HG03175 (cell line): Measurements from ENCODE around the gene DGKI.
"Not testable (repeated sequence)": the region's sequence is repeated elsewhere in the genome, so short reads cannot be mapped to it uniquely, and the experiment has no call there.

Experiments used
- ATAC-seq: cut with Tn5 transposase; IDR thresholded peaks from one replicate; pipeline ENCODE4 v1.9.1; 2021; ENCODE audit warnings: mild to moderate bottlenecking, moderate library complexity; ENCODE audit not compliant: unreplicated experiment

DGKI gene

GRCh38 chr7:137836541-137836940 lies 10.2 kb downstream of the DGKI start:
- no peak for ATAC-seq

DNA sequence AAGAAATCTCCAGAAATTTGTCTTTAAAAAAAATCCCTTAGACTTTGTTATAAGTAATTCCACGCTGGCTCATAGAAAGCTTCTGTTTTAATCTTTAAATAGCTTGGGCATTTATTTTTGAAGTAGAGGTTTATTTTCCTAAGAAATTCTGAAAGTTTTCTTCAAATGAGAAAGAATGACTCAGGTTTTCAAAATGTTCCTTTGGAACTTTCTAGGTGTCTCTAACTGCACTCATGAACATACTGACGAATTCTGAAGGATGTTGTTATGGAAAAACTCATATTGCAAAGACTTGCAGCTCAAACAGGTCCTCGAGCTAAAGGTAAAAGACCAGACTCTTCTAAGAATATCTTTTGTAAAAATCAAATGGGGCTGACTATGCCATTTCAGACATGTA lies 10.7 kb downstream of the DGKI start:
- no peak for ATAC-seq

DNA sequence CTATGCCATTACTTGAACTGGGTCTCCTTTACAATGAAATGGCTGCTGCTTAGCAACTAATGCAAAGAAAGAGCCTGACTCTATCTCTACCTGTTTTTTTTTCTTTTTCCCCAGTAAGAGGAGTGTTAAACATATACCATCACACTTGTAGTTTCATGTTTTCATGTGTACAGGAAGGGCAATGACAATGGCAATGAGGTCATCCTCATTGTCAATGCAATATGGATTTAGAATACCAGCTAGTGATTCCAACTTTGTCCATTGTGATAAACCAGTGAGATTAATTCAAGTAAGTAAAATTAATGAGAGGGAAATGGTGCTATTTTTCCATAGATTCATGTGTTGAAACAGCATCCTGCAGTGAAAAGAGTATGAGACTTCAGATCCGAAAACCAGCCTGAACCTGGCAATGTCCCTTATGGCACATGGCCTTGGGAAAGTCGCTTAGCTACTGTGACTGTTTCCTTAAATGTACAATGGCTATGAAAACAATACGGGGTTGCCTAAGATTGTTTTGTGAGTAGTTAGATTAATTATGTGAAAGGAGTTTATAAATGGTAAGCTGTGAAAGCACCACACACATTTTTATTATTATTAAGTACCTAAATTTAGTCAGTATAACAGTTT lies 11.2 kb downstream of the DGKI start:
- ATAC-seq, result no peak

DNA sequence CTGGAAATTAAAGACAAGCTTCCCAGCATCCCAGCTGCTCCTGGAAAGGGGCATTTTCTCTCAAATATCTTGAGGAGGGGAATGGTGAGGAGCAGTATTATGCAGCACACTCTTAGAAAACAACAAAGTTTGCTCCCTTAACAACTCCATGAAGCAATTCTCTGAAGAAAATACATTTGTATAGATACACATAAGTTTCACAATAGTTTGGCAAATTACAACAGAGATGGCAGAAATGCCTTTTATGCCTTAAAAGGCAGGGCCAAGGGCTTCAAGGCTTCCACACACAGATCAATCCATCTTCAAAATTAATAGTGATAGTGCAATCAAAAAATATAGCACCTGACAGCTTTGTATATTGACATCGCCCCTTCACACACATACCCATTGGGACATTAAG lies 12.2 kb downstream of the DGKI start:
- no peak for ATAC-seq

- ATAC-seq, result not testable (repeated sequence)
Observed at GRCh38 chr7:137832990-137833389, 13.8 kb downstream of the DGKI start.

DNA sequence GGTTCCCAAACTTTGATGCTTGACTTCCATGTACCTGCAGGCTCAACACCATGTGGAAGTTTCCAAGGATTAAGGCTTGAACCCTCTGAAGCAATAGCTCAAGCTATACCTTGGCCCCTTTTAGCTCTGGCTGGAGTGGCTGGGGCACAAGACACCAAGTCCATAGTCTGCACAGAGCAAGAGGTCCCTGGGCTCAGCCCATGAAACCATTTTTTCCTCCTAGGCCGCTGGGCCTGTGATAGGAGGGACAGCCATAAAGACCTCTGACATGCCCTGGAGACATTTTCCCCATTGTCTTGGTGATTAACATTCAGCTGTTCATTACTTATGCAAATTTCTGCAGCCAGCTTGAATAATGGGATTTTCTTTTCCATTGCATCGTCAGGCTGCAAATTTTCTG lies 14.4 kb downstream of the DGKI start:
- no peak for ATAC-seq

DNA sequence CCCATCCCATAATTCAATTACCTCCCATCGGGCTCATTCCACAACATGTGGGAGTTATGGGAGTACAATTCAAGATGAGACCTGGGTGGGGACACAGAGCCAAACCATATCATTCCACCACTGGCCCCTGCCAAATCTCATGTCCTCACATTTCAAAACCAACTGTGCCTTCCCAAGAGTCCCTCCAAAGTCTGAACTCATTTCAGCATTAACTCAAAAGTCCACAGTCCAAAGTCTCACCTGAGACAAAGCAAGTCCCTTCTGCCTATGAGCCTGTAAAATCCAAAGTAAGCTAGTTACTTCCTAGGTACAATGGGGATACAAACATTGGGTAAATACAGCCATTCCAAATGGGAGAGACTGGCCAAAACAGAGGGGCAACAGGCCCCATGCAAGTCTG lies 15.2 kb downstream of the DGKI start:
- ATAC-seq, result not testable (repeated sequence)

GRCh38 chr7:137829337-137829992 lies 17.3 kb downstream of the DGKI start:
- ATAC-seq, result no peak

DNA sequence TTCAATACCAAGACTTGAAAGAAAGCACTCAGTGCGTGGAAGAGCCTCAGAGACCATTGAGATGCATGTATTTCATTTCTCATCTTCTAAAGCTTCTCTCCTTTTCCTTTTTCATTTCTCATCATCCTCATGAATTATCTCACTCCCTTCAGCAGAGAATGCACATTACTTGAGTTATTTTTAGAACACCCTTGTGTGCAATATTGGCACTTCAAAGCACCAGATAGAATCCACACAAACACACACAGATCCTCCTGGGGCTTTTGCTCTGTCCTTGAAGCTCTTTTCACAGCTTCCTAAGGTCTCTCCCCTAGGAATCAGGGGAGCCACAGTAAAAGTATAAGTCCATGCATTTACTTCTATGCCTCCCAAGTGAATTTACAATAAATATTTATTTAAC lies 18.3 kb downstream of the DGKI start:
- no peak for ATAC-seq

DNA sequence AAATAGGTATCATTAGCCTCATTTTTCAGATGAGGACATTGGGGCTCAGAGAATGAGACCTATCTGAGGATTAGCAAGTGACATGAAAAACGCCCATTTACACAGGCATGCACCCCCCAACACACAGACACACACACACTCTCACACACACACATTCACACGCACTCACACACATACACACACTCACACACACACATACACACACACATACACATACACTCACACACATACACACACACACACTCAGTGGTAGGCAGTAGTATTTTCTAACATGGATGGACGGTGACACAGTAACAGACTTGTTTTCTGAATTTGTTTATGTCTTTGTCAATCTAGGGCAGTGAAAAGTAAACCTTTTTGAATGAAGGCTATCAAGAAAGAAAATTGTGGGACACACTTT lies 21.3 kb downstream of the DGKI start:
- ATAC-seq, result no peak

DNA sequence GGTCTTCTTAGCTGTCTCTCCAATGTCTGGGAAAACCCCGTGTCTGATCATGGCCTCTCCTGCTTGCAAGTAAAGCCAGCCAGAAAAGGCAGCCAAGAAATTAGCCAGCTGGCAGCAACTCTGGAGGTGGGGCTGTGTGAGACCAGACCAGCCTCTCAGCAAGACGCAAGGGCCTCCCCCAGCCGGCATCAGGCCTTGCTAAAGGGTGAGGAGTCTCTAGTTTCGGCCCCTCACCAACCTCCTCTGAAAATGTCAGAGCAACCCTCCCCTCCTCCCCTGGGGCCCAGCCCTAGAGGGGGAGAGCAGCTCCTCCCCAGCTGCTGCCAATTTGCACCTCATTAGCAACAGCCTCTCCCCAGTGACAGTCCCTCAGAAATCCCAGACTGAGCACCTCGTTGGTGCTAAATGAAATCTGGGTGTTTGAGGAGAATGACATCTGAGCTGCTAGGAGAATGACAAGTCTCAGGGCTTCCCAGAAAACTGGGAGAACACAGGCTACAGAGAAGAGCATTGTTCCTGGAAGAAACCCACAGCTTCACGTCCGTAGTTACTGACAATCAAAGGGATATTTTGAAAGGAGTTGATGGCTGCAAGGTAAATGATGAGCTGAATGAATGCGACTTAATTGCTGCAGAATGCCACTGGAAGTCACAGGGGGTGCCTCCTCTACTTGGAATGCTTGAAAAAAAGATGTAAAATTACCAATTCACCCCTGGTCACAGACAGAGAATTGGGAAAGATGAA lies 25.9 kb downstream of the DGKI start:
- no peak for ATAC-seq

- no peak for ATAC-seq
Observed at GRCh38 chr7:137820156-137820555, 26.6 kb downstream of the DGKI start.

GRCh38 chr7:137818036-137818435 lies 28.7 kb downstream of the DGKI start:
- no peak for ATAC-seq

GRCh38 chr7:137816696-137817320 lies 30.0 kb downstream of the DGKI start:
- no peak for ATAC-seq

- no peak for ATAC-seq
Observed at GRCh38 chr7:137813541-137813940, 33.2 kb downstream of the DGKI start.

DNA sequence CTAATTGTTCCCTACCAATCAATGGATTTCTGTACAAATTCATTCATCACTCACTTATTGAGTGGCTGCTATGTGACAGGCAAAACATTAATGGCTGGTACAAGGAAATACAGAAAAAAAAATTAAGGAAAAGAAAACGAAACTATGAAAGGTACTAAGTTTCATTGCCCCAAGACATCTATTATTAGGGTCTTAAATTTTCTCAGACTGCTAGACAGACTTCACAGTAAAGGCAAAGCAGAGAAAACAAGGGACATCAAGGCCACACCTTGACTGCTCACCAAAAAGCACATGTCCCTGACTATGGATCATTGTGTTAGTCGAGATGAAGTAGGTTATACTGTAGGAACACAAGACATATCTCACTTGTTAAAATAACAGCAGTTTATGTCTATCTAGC lies 36.5 kb downstream of the DGKI start:
- ATAC-seq, result peak; percentile 34

DNA sequence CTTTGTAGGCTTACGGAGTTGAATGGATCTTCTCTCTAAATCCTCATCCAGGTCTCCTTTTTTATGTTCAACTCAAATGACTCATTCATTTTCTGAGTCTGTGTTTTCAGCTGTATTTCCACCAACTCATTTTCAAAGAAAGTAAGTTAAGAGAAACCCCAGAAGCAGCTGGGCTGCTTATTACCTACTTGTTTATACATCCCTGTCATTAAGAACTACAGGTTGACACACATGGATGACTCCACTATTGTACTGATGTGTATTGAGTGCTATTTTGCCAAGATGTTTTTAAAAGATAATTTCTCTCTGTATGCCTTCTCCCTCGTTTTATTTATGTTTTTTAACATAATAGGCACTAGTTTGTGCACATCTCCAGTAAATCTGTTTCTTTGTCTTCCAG lies 41.9 kb downstream of the DGKI start:
- ATAC-seq, result no peak

DNA sequence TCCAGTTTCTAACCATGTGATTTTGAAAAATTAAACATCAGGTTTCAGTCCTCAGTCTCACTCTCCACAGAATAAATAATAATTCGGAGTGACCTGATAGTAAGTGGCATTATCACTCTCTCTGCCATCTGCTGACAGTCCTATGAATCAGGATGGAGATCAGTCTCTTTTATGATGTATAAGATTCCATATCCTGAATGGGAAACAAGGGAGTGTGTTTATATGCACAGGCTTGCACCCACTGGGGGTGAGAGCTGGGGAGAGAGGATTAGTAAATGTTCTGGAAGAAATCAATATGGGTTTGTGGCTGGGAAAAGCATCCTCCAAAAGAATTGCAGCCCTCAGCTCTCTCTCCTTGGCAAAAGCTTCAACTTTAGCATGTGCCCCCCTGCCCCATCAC lies 45.3 kb downstream of the DGKI start:
- ATAC-seq, result no peak

- no peak for ATAC-seq
Observed at GRCh38 chr7:137801003-137801402, 45.8 kb downstream of the DGKI start.

DNA sequence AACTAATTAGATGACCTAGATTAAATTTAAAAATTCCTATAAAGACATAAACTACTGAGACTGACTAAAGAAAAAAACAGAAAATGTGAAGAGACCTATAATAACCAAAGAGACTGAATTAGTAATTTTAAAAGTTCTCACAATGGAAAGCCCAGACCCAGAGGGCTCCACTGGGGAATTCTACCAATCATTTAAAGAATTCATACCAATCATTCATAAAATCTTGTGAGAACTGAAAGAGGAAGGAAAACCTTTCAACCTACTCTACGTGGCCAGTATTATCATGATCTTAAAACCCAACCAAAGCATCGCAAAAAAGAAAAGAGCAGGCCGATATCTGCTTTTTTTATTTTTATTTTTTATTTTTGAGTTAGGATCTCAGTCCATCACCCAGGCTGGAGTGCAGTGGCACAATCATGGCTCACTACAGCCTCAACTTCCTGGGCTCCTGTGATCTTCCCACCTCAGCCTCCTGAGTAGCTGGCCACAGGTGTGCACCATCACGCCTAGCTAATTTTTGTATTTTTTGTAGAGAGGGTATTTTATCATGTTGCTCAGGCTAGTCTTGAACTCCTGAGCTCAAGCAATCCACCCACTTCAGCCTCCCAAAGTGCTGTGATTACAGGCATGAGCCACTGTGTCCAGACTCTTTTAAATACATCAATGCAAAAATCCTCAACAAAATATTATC lies 48.6 kb downstream of the DGKI start:
- peak; percentile 92 for ATAC-seq

- no peak for ATAC-seq
Observed at GRCh38 chr7:137795211-137795610, 51.6 kb downstream of the DGKI start.
